PC-9 (cell line): ENCODE results near the gene DENND2D. TPM values are rescaled to one million over a fixed set of nuclear protein-coding genes. Genes with fewer than 3 reads are reported as not detected.

Experiments
- BruUV-seq: library from RNA; stranded (reverse); fragments of 400-500 nt; replicated peaks from 2 replicates; lab custom pipeline; 2021; lab: Mats Ljungman, UMichigan
- CTCF ChIA-PET: fragments of 300-600 bp; sonication (Branson Sonifier 250); formaldehyde crosslinking; loops from one replicate; lab custom pipeline; 2022; ENCODE audit warnings: antibody characterized with exemption; lab: Charles Lee
- POLR2A ChIA-PET: fragments of 300-600 bp; sonication (Branson Sonifier 250); formaldehyde crosslinking; loops from one replicate; lab custom pipeline; 2022; ENCODE audit warnings: antibody characterized with exemption; ENCODE audit not compliant: unreplicated experiment; lab: Charles Lee
- DNase-seq, 2 experiments: peaks; one replicate each; pipeline versions ENCODE4 v3.0.0 to v3.0.0-alpha.2; 2015 to 2022; ENCODE audit warnings: mixed read lengths in 1 of 2
- H2AFZ ChIP-seq: fragments of 200-600 bp; sonication (generic); 2 replicates; pipeline ENCODE4 v1.8.1; 2017; ENCODE audit warnings: antibody characterized with exemption
- H3F3A ChIP-seq: fragments of 200-600 bp; sonication (generic); 2 replicates; pipeline ENCODE4 v1.8.1; 2017; ENCODE audit warnings: antibody characterized with exemption, mild to moderate bottlenecking, low read depth; ENCODE audit not compliant: insufficient read depth
- H3K27ac ChIP-seq: fragments of 200-600 bp; sonication (generic); 2 replicates; pipeline ENCODE4 v1.6.1; 2016; ENCODE audit warnings: mixed run types
- H3K27me3 ChIP-seq: fragments of 200-600 bp; sonication (generic); 2 replicates; pipeline ENCODE4 v1.6.1; 2016; ENCODE audit warnings: low read depth, mixed run types; ENCODE audit not compliant: insufficient read depth
- H3K36me3 ChIP-seq: fragments of 200-600 bp; sonication (generic); 2 replicates; pipeline ENCODE4 v1.6.1; 2016; ENCODE audit warnings: low read depth, mixed run types
- H3K4me1 ChIP-seq: fragments of 200-600 bp; sonication (generic); replicated peaks from 2 replicates; pipeline ENCODE4 v1.6.1; 2016; ENCODE audit warnings: mixed run types; ENCODE audit not compliant: insufficient read depth
- H3K4me2 ChIP-seq: fragments of 200-600 bp; sonication (generic); 2 replicates; pipeline ENCODE4 v1.6.1; 2017; ENCODE audit warnings: mixed run types
- H3K4me3 ChIP-seq: fragments of 200-600 bp; sonication (generic); 2 replicates; pipeline ENCODE4 v1.6.1; 2016; ENCODE audit warnings: mixed run types
- H3K79me2 ChIP-seq: fragments of 200-600 bp; sonication (generic); 2 replicates; pipeline ENCODE4 v1.6.1; 2017; ENCODE audit warnings: low read depth, mixed run types
- H3K9me2 ChIP-seq: fragments of 200-600 bp; sonication (generic); 2 replicates; pipeline ENCODE4 v1.8.1; 2017; ENCODE audit warnings: mild to moderate bottlenecking; ENCODE audit not compliant: insufficient read depth
- H3K9me3 ChIP-seq: fragments of 200-600 bp; sonication (generic); 2 replicates; pipeline ENCODE4 v1.8.1; 2016; ENCODE audit warnings: low read depth; ENCODE audit not compliant: insufficient read depth
- H4K20me1 ChIP-seq: fragments of 200-600 bp; sonication (generic); 2 replicates; pipeline ENCODE4 v1.8.1; 2017; ENCODE audit not compliant: insufficient read depth
- CTCF ChIP-seq: fragments of 200-600 bp; sonication (generic); conservative IDR thresholded peaks from 2 replicates; pipeline ENCODE4 v1.6.1; 2017; ENCODE audit warnings: mixed run types, antibody characterized with exemption, mild to moderate bottlenecking, moderate library complexity
- EZH2 ChIP-seq: fragments of 200-600 bp; sonication (generic); IDR thresholded peaks from 2 replicates; pipeline ENCODE4 v1.8.0; 2017; ENCODE audit warnings: antibody characterized with exemption, low read depth
- intact Hi-C: fragments of 100-400 bp; cut with micrococcal nuclease; formaldehyde crosslinking; loops from one replicate; pipeline ENCODE4 v1.10.0; 2022; ENCODE audit not compliant: unreplicated experiment
- total RNA-seq: library from RNA; stranded (reverse); gene quantifications from 2 replicates; pipeline ENCODE4 v1.2.3, GENCODE V29; 2021

The DENND2D gene
- total RNA-seq, 1 experiment from 2014 or later, result 44.9 TPM

GRCh38 chr1:111161843-111162487 lies 38.5 kb downstream of the DENND2D start:
- intact Hi-C loops, result no loop called here
- POLR2A ChIA-PET, result no interaction called here
- Histone ChIP-seq H3K9me2 (no peaks in the 10 kb centered on the region), H3K27ac (no peak overlapping the region), H3K4me2 (no peak overlapping the region), H3K9me3 (no peaks in the 10 kb centered on the region), H3K27me3 (no peaks in the 10 kb centered on the region), H3K36me3 (peaks cover 37% of the 10 kb centered on the region), H2AFZ (no peak overlapping the region), H3K79me2 (peaks cover 6% of the 10 kb centered on the region; the same call in 1 of the 2 replicates), H3K4me3 (no peak overlapping the region), H4K20me1 (peaks cover 5% of the 10 kb centered on the region; the same call in 1 of the 2 replicates), H3K4me1 (no peaks in the 10 kb centered on the region), H3F3A (no peaks in the 10 kb centered on the region; the same call in 1 of the 2 replicates)
- CTCF ChIA-PET, result no interaction called here
- no TSS peak for BruUV-seq
- TF ChIP-seq EZH2 (no peak), CTCF (no peak)
- no peak for DNase-seq

GRCh38 chr1:111157431-111157830 lies 43.0 kb downstream of the DENND2D start:
- Histone ChIP-seq H3K4me2 (no peak overlapping the region), H3K9me2 (no peaks in the 10 kb centered on the region), H3K9me3 (no peaks in the 10 kb centered on the region), H3K36me3 (peaks cover 48% of the 10 kb centered on the region), H4K20me1 (peaks cover 18% of the 10 kb centered on the region; the same call in 1 of the 2 replicates), H3K4me1 (no peaks in the 10 kb centered on the region), H3K79me2 (peaks cover 38% of the 10 kb centered on the region), H2AFZ (no peak overlapping the region), H3K4me3 (no peak overlapping the region), H3F3A (peaks cover 10% of the 10 kb centered on the region; the same call in 1 of the 2 replicates), H3K27ac (no peak overlapping the region), H3K27me3 (no peaks in the 10 kb centered on the region)
- no peak for DNase-seq
- CTCF ChIA-PET, result no interaction called here
- TF ChIP-seq CTCF (no peak), EZH2 (no peak)
- no TSS peak for BruUV-seq
- POLR2A ChIA-PET, result no interaction called here
- intact Hi-C loops, result no loop called here

GRCh38 chr1:111154021-111154999 lies 46.1 kb downstream of the DENND2D start:
- H3K79me2 ChIP-seq, result peaks cover 56% of the 10 kb centered on the region
- H3K27ac ChIP-seq, result no peak overlapping the region
- H3K27me3 ChIP-seq, result no peaks in the 10 kb centered on the region
- peaks cover 50% of the 10 kb centered on the region for H3K36me3 ChIP-seq
- H4K20me1 ChIP-seq, result peaks cover 17% of the 10 kb centered on the region; the same call in 1 of the 2 replicates
- ChIA-PET CTCF (no interaction called here), POLR2A (no interaction called here)
- BruUV-seq, result no TSS peak
- DNase-seq, result no peak
- intact Hi-C loops, result no loop called here
- peaks cover 10% of the 10 kb centered on the region; the same call in 1 of the 2 replicates for H3F3A ChIP-seq
- TF ChIP-seq CTCF (no peak), EZH2 (no peak)
- no peak overlapping the region for H3K4me3 ChIP-seq
- H2AFZ ChIP-seq, result no peak overlapping the region
- no peak overlapping the region for H3K4me2 ChIP-seq
- H3K4me1 ChIP-seq, result no peaks in the 10 kb centered on the region
- no peaks in the 10 kb centered on the region for H3K9me3 ChIP-seq
- no peaks in the 10 kb centered on the region for H3K9me2 ChIP-seq
